SH-SY5Y (cell line): ENCODE results near the gene ANKMY1.

Experiments used
- GATA2 ChIP-seq: IDR thresholded peaks from 2 replicates; pipeline ENCODE4 v1.6.1; 2011; ENCODE audit warnings: mild to moderate bottlenecking, low read depth, low read length
- GATA3 ChIP-seq: IDR thresholded peaks from 2 replicates; pipeline ENCODE4 v1.6.1; 2011; ENCODE audit warnings: low read depth, mild to moderate bottlenecking, low read length, moderate library complexity

- TF ChIP-seq GATA2 (no peak), GATA3 (no peak)
Observed at GRCh38 chr2:240539906-240540305, 17.9 kb downstream of the ANKMY1 start.
